Measurements from ENCODE around the gene MAT2B. TPM values are rescaled to one million over a fixed set of nuclear protein-coding genes. Genes with fewer than 3 reads are reported as not detected.
"Not testable (repeated sequence)": the region's sequence is repeated elsewhere in the genome, so short reads cannot be mapped to it uniquely, and the experiment has no call there.

Gene MAT2B
- total RNA-seq, 2 donors from 2014 or later = 34.7 to 37.6 TPM

DNA sequence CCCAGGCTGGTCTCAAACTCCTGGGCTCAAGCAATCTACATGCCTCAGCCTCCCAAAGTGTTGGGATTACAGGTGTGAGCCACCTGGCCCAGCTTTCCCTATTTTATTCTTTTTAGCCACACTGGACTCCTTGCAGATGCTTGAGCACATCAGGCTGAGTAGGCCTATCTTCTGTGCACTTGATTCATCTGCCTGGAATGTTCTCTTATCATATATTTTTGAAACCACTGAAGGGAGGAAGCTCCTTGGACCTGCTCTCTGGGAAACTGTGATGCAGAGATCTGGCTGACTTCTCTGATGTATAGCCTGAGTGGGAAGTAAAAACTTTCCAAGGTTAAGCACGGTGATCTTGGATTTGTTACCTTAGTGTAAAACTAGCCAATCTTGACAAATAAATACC is 6.5 kb upstream of the MAT2B start:
- intact Hi-C loops (cut with DNase I) = no loop called here
- DNase-seq (ENCODE audit: low spot score) = no peak

DNA sequence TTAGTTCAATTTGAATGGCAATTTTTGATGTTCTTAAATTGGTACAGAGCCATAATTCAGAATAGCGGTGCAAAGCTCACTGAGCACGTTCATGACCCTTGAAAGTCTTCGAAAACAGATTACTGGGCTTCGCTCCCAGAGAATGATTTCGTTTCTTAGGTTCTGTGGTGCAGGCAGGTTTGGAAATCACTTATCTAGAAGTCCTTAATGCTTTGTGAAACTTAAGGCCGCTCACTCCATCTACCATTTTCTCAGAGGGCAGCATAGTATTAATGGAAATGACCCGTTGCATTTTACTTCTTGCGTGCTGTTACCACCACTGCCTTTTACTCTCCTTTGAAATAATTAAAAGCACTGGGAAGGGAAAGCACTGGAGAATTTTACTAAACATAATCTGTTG is 2.9 kb upstream of the MAT2B start:
- intact Hi-C loops (cut with DNase I) = no loop called here
- no peak for DNase-seq (ENCODE audit: low spot score)

- intact Hi-C loops (cut with DNase I) = no loop called here
These were observed 2.0 kb upstream of the MAT2B start for GRCh38 chr5:163503106-163504078.

DNA sequence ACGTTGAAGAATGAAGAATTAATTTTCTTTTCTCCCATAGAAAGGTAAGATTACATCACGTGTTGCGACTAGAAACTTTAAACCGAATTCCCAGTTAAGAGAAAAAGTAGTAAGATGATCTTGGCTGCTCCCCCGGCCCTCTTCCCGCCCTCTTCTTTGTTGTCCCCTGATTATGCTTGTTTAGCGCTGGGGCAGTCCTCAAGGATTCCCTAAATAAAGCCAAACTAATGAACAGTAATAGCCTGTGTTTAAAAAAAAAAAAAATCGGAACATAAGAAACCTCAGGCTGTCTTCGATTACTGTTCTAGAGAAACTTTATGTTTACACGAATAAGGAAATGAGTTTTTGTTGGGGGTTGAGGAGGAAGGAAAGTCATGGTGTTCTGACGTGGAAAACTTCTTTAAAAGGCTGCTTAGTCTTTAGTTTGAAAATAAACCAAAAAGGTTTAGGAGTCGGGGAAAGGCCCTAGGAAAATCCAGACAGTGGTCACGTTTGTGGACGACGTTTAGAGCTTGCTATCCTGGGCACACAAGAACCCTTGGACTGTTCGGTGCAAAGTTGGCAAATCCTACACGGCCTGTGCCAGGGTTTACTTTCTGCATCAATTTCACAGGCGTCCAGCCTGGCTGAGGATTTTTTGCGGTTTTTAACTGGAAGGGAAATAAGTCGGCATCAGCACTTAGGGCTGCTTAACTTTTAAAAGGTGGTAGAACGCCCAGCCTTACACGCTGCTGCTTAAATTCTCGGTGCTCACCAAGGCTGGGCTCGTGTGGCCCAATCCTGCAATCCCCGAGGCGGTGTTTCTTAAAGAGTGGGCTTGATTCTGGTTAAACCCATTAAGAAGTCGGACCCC is 1.1 kb upstream of the MAT2B start:
- peak; percentile 81 for DNase-seq (ENCODE audit: low spot score)
- intact Hi-C loops (cut with DNase I) = no loop called here

More at GRCh38 chr5:163503106-163504078, 2.0 kb upstream of the MAT2B start:
- peak; percentile 82 for DNase-seq (ENCODE audit: low spot score)

DNA sequence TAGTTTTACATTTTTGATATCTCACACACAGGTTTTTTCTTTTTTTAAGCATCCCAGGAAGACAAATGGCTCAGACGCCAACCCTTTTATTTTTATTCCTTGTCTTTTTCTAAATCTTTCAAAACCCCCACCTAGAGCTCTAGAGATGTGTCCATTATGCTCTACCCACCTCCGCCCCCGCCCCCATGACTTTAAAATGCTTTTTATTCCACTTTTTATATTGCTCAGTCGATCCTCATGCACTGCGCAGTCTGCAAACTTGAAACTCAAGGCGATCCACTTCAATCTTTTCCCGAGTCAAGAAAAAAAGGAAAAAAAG is 411 bp upstream of the MAT2B start:
- DNase-seq (ENCODE audit: low spot score) = no peak
- intact Hi-C loops (cut with DNase I) = no loop called here

GRCh38 chr5:163506095-163506457 is 657 bp downstream of the MAT2B start:
- DNase-seq (ENCODE audit: low spot score) = no peak
- intact Hi-C loops (cut with DNase I) = no loop called here

DNA sequence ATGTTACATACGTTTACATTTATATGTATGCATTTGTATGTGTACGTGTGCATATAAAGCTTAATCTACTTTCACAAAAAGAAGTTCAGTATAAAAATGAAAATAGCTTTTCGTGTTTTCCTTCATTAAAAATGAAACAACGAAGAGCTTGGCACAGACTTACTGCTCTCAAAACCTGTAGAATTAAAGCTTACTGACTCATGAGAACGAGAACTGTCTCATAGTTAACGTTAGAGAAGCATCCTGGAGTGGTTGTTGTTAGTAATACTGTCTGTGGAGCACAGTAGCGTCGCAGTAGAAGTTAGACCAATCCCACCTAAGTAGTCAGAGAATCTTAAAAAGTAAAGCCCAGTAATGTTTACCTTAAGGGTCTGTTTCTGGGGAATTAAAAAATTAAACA is 1.3 kb downstream of the MAT2B start:
- DNase-seq (ENCODE audit: low spot score) = no peak
- intact Hi-C loops (cut with DNase I) = no loop called here

GRCh38 chr5:163508753-163509152 is 3.3 kb downstream of the MAT2B start:
- DNase-seq (ENCODE audit: low spot score) = no peak
- intact Hi-C loops (cut with DNase I) = no loop called here

DNA sequence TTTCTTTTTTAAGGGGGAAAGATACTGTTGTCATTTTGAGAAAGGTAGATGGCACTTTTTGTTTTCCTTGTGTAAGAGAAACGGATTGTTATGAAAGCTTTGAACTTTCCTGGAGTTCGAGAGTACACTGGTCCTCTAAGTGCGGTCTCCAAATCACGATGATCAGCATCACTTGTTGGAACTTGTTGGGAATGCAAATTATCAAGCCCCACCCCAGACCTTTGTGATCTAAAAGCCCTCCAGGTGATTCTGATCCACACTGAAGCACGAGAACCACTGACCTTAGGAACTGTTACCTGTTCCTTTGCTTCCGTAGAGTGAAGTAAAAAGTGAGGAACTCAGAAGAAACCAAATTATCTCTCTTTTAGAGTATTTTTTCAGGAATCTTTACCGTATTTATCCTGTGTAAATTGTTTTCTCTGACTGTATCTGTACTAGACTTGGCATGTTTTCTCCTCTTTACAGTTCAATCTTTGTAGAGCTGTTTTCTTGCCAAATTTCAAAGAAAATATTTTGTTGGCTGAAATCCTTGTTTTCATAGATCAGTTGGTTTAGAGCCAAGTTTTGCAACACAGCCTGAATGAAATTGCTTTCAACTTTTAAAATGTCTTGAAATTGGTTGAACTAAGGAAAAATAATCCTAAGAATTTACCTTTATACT is 4.0 kb downstream of the MAT2B start:
- no peak for DNase-seq (ENCODE audit: low spot score)
- intact Hi-C loops (cut with DNase I) = no loop called here

DNA sequence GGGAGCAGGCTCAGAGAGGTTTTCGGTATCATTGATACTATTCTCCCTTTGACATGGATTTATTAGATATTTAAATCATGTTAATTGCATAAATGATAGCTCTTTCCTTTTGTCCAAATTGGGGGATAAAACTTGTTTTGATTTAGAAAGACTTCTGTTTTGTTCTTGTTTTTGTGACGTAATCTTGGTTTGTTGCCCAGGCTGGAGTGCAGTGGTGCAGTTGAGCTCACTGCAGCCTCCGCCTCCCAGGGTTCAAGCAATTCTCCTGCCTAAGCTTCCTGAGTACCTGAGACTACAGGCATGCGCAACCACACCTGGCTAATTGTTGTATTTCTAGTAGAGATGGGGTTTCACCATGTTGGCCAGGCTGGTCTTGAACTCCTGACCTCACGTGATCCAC is 7.1 kb downstream of the MAT2B start:
- DNase-seq (ENCODE audit: low spot score) = no peak
- intact Hi-C loops (cut with DNase I) = no loop called here

DNA sequence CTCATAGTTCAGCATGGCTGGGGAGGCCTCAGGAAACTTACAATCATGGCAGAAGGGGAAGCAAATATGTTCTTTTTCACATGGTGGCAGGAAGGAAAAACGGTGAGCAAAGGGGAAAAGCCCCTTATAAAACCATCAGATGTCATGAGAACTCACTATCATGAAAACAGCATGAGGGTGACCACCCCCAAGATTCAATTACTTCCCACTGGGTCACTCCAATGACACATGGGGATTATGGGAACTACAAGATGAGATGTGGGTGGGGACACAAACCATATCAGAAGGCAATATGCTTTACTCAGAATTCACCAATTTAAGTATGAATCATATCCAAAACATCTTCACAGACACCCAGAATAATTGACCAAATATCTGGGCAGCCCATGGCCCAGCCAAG is 19.7 kb downstream of the MAT2B start:
- intact Hi-C loops (cut with DNase I) = no loop called here
- DNase-seq (ENCODE audit: low spot score) = no peak

- intact Hi-C loops (cut with DNase I) = no loop called here
- DNase-seq (ENCODE audit: low spot score) = no peak
These were observed 24.3 kb downstream of the MAT2B start for GRCh38 chr5:163529698-163530097.

DNA sequence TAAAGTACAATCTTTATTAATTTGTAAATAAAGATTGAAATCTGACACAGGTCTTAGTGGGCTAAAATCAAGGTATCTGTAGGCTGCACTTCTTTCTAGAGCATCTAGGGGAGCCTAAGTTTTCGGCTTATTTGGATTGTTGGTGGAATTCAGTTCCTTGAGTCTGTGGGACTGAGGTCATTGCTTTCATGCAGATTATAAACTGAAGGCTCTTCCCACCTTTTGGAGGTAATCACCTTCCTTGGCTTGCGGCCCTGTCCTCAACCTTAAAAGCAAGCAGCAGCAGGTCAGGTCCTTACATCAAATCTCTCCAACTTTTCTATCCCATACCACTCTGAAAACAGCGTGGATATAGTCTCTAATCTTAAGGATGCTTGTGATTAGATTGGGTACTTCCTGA is 25.9 kb downstream of the MAT2B start:
- DNase-seq (ENCODE audit: low spot score) = no peak
- intact Hi-C loops (cut with DNase I) = no loop called here

DNA sequence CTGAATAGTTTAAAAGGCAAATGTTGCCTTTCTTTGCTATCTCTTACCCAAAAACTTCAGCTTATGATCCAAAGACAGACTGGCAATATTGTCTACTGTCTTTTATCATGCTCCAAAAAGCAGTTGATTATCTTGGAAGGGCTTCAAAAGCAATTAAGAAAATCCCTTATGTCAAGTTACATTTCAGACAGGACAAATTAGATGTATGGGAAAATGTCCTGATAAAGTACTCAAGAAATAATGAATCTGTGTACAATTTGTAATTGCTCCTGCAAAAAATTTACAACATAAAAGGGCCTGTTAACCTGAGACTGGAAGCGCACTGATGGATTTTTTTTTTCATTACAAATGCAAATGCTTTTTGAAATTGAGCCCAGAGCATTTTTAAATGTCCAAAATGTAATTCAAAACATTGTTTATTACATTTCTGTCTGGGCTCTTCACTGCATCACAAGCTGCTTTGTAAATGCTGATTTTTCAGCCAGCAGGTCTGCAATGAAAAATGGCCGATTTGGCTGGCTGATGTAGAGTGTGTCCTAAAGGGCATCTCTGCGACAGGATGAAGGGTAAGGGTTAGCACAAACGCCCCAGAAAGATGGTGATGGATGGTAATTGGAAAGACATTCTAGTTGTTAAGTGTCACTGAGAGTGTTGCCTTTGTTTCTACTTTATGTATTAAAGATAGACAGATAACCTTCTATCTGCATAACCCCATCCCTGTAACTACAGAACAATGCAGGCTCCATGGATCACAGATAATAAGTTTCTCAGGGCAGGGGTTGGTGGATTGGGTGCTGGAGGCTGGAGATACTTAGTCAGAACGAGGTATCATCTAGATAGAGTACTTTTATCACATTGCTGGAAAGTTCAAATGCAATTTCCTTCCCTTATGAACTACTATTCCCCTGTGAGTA is 27.0 kb downstream of the MAT2B start:
- DNase-seq (ENCODE audit: low spot score) = no peak
- intact Hi-C loops (cut with DNase I) = no loop called here

DNA sequence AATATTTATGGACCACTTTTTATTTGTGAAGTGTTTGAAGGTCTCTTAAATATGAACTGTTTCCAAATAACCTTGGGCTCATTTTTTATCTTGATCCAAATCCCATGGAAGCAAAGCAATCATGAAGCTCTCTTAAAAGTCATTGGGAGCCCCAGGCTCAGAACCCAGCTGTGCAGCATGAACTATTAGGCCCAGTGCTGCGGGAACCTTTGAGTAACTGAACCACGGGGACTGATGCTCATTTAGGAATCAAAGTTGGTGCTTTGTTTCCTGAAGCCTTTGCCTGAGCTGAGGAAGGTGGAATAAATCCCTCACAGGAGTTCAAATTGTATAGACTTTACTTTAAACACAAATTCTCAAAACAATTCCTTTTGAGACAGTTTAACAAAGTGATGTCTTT is 27.8 kb downstream of the MAT2B start:
- no peak for DNase-seq (ENCODE audit: low spot score)
- intact Hi-C loops (cut with DNase I) = no loop called here

DNA sequence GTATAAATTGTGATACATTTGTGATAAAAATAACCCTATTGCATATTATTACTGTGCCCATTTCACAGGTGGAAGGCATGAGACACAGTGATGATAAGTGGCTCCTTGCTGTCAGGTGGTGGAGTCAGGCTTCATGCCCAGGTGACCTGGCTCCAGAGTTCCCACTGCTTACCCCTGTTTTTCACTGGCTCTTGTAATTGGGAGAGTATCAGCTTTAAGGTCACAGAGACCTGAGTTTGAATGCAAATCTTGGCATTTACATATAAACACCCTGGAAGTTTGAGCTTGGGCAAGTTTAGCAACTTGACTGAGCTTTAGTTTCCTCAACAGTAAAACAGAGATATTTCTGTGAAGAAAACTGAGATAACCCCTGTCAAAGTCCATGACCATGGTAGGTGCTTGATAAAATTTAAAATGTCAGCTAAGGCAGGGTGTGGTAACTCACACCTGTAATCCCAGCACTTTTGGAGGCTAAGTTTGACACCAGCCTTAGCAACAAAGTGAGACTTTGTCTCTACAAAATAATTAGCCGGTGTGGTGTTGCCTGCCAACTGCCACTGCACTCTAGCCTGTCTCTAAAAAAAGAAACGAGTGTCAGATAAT is 29.2 kb downstream of the MAT2B start:
- intact Hi-C loops (cut with DNase I) = no loop called here
- DNase-seq (ENCODE audit: low spot score) = no peak

GRCh38 chr5:163535290-163535689 is 29.9 kb downstream of the MAT2B start:
- intact Hi-C loops (cut with DNase I) = no loop called here
- DNase-seq (ENCODE audit: low spot score) = no peak

DNA sequence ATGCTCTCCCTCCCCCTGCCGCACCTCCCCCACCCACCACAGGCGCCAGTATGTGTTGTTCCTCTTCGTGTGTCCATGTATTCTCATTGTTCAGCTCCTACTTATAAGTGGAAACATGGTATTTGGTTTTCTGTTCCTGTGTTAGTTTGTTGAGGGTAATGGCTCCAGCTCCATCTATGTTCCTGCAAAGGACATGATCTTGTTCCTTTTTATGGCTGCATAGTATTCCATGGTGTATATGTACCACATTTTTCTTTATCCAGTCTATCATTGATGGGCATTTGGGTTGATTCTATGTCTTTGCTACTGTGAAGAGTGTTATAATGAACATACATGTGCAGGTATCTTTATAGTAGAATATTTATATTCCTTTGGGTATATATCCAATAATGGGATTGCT is 31.0 kb downstream of the MAT2B start:
- DNase-seq (ENCODE audit: low spot score); intact Hi-C loops (cut with DNase I): not testable (repeated sequence)

DNA sequence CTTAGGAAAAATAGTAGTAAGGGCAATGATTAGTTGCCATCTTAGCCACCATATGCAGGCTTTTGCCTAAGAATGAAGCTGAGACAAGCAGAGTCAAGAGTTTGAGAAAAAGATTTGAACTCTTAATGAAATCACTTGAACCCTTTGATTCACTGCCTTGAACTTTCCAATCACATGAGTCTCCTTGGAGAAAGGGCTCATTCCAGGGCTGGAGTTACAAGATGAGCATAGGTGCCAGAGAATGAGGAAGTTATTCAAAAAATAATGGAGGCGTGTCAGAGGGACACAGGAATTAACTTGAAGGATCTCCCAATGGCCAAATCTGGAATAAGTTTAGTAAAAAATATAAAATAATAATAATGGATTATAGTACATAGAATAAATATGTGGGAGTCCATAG is 35.3 kb downstream of the MAT2B start:
- no peak for DNase-seq (ENCODE audit: low spot score)
- intact Hi-C loops (cut with DNase I) = no loop called here

All from posterior vena cava (tissue), 2 donors.